Left ventricle myocardium inferior (tissue), 1 donor: ENCODE data around the gene PRPF18. TPM values are rescaled to one million over a fixed set of nuclear protein-coding genes. Genes with fewer than 3 reads are reported as not detected.

ENCODE experiments used
- DNase-seq: peaks from one replicate; pipeline ENCODE4 v3.0.0-alpha.2; 2020
- H3K27ac ChIP-seq: fragments of 200-600 bp; replicated peaks from 2 replicates; pipeline ENCODE4 v1.8.0; 2021
- H3K27me3 ChIP-seq: fragments of 200-600 bp; 2 replicates; pipeline ENCODE4 v1.8.0; 2021; ENCODE audit warnings: low read depth
- H3K36me3 ChIP-seq: fragments of 200-600 bp; 2 replicates; pipeline ENCODE4 v1.8.0; 2021
- H3K4me1 ChIP-seq: fragments of 200-600 bp; 2 replicates; pipeline ENCODE4 v1.8.0; 2021
- H3K4me3 ChIP-seq: fragments of 200-600 bp; 2 replicates; pipeline ENCODE4 v1.8.0; 2021; ENCODE audit warnings: mild to moderate bottlenecking, moderate library complexity
- H3K9me3 ChIP-seq: fragments of 200-600 bp; replicated peaks from 2 replicates; pipeline ENCODE4 v1.8.0; 2021
- CTCF ChIP-seq: fragments of 200-600 bp; IDR thresholded peaks from 2 replicates; pipeline ENCODE4 v1.8.0; 2021; ENCODE audit warnings: antibody characterized with exemption, mild to moderate bottlenecking, borderline replicate concordance
- intact Hi-C: fragments of 100-400 bp; cut with micrococcal nuclease; formaldehyde crosslinking; loops from one replicate; pipeline ENCODE4 v1.11.0; 2022
- total RNA-seq: library from RNA; stranded (reverse); fragmentation: NEBNext Ultra II Directional; extraction: Animal tissue kit (Norgen Biotek cat#: 25700); gene quantifications from one replicate; pipeline ENCODE4 v1.2.1, GENCODE V29; 2021
- donor health status: DM: no; HTN: yes; CAD: no; lungs with severe emphysema.

PRPF18 gene
- total RNA-seq, 1 donor from 2014 or later, result 14.7 TPM

- H3K27ac ChIP-seq, result no peak overlapping the region
- no peaks in the 10 kb centered on the region for H3K27me3 ChIP-seq
- no peak overlapping the region for H3K4me3 ChIP-seq
- peaks cover 14% of the 10 kb centered on the region for H3K4me1 ChIP-seq
- no peak for DNase-seq
- intact Hi-C loops, result no loop called here
- H3K9me3 ChIP-seq, result no peaks in the 10 kb centered on the region
- TF ChIP-seq CTCF, result no peak
- H3K36me3 ChIP-seq, result peaks cover 37% of the 10 kb centered on the region
Measured at GRCh38 chr10:13628661-13629060, 41.9 kb downstream of the PRPF18 start.

DNA sequence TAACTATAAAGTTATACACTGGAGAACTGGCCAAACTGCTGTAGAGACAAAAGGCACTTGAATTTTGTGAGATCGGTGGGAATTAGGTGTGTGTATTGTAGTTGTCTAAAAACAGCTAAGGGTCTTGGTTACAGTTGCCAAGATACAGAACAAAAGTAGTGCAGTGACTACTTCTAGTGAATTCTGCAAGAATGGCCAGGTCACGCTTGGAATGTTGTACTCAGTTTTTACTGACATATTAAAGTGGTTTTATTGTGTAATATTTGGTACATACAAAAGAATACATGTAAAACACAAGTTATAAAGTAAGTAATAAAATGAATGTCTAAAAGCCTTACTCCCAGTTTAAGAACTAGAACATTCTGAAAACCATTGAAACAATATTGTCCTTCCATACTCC is 42.4 kb downstream of the PRPF18 start:
- Histone ChIP-seq H3K27ac (no peak overlapping the region), H3K9me3 (no peaks in the 10 kb centered on the region), H3K4me3 (no peak overlapping the region), H3K27me3 (no peaks in the 10 kb centered on the region), H3K4me1 (peaks cover 14% of the 10 kb centered on the region), H3K36me3 (peaks cover 37% of the 10 kb centered on the region)
- no peak for TF ChIP-seq CTCF
- DNase-seq, result no peak
- intact Hi-C loops, result no loop called here

GRCh38 chr10:13630231-13630630 is 43.5 kb downstream of the PRPF18 start:
- intact Hi-C loops, result no loop called here
- Histone ChIP-seq H3K27ac (no peak overlapping the region), H3K36me3 (peaks cover 37% of the 10 kb centered on the region), H3K4me1 (peaks cover 22% of the 10 kb centered on the region), H3K9me3 (no peaks in the 10 kb centered on the region), H3K27me3 (no peaks in the 10 kb centered on the region), H3K4me3 (no peak overlapping the region)
- no peak for TF ChIP-seq CTCF
- no peak for DNase-seq

GRCh38 chr10:13631594-13631993 is 44.8 kb downstream of the PRPF18 start:
- H3K4me3 ChIP-seq, result no peak overlapping the region
- H3K4me1 ChIP-seq, result peaks cover 22% of the 10 kb centered on the region
- DNase-seq, result no peak
- H3K9me3 ChIP-seq, result no peaks in the 10 kb centered on the region
- peaks cover 30% of the 10 kb centered on the region for H3K36me3 ChIP-seq
- H3K27ac ChIP-seq, result peak overlapping the region; percentile 88
- no peak for TF ChIP-seq CTCF
- intact Hi-C loops, result no loop called here
- no peaks in the 10 kb centered on the region for H3K27me3 ChIP-seq

GRCh38 chr10:13632440-13632839 is 45.7 kb downstream of the PRPF18 start:
- H3K27me3 ChIP-seq, result no peaks in the 10 kb centered on the region
- TF ChIP-seq CTCF, result no peak
- peaks cover 24% of the 10 kb centered on the region for H3K36me3 ChIP-seq
- DNase-seq, result no peak
- H3K9me3 ChIP-seq, result no peaks in the 10 kb centered on the region
- H3K4me1 ChIP-seq, result peaks cover 22% of the 10 kb centered on the region
- no peak overlapping the region for H3K4me3 ChIP-seq
- H3K27ac ChIP-seq, result peak overlapping the region; percentile 88
- intact Hi-C loops, result no loop called here
